Hepatocyte (in vitro differentiated cells): ENCODE measurements around the gene RPP25.

Source experiments
- EZH2phosphoT487 ChIP-seq: fragments of 200-600 bp; sonication (generic); IDR thresholded peaks from one replicate; pipeline ENCODE4 v1.6.1; 2018; ENCODE audit warnings: antibody characterized with exemption, mild to moderate bottlenecking, low read depth, moderate library complexity; ENCODE audit not compliant: unreplicated experiment, severe bottlenecking
- TF ChIP-seq, protein P1 (sequence below): fragments of 200-600 bp; sonication (generic); IDR thresholded peaks from 2 replicates; pipeline ENCODE4 v1.5.1; 2016; ENCODE audit warnings: antibody characterized with exemption, mild to moderate bottlenecking; ENCODE audit not compliant: poor library complexity

DNA sequence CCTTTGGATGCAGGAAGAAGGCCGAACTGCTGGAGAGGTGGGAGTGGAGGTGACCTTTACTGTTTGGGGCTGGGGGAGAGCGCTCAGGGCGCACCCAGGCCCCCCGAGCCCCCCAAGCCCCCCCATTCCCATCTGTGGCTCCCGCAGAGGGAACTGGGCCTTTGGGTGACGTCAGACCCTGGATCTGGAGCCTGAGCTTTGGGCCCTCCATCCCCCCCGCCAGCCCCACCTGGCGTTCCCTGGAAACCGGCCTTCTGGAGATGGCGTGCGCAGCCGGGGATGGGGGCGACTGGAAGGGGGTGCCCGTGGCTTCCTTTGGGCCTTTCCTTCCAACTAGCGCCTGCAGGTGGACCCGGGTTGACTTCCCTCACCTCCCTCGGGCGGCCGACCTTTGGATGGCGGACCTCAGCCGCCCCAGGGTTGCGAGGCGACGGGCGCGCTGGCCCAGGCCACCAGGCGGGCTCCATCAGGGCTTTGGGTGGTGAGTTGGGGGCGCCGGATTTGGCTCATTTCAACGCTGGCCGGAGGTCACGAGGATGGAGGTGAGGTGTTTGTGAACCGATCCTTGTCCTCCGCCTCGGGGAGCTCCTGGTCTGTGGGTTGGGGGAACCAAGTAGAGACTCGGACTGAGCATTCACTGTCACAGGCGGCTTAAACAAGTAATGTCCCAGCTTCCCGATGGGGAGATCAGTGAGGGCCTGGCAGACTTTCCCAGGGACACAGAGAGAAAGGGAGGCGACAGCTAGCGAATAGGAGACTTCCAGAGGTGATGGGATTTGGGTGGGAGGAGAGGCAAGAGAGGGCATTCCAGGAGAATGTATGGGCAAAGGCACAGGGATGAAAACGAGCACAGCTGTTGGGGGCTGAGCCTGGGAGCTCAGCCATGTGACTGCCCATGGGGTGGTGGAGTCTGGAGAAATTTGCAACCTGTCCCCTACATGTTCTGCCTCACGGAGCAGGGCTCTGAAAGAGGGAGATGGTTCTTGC lies 39.5 kb upstream of the RPP25 start:
- TF ChIP-seq, protein P1, sequence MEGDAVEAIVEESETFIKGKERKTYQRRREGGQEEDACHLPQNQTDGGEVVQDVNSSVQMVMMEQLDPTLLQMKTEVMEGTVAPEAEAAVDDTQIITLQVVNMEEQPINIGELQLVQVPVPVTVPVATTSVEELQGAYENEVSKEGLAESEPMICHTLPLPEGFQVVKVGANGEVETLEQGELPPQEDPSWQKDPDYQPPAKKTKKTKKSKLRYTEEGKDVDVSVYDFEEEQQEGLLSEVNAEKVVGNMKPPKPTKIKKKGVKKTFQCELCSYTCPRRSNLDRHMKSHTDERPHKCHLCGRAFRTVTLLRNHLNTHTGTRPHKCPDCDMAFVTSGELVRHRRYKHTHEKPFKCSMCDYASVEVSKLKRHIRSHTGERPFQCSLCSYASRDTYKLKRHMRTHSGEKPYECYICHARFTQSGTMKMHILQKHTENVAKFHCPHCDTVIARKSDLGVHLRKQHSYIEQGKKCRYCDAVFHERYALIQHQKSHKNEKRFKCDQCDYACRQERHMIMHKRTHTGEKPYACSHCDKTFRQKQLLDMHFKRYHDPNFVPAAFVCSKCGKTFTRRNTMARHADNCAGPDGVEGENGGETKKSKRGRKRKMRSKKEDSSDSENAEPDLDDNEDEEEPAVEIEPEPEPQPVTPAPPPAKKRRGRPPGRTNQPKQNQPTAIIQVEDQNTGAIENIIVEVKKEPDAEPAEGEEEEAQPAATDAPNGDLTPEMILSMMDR = no peak
- TF ChIP-seq EZH2phosphoT487 = no peak
